ENCODE results near the gene ZNF14. TPM values are rescaled to one million over a fixed set of nuclear protein-coding genes. Genes with fewer than 3 reads are reported as not detected.

The ZNF14 gene
- total and polyA plus RNA-seq, 9 of the 15 experiments (the other 6 are each of a cell fraction or from before 2014, with no cell fraction given): 1.9 to 7.0 (median 4.0) TPM

GRCh38 chr19:19776206-19777008, 43.5 kb upstream of the ZNF14 start (continued):
- TF ChIP-seq E4F1 (CRISPR knock-in tag; IDR thresholded peaks at IDR 0.05; ENCODE audit: borderline replicate concordance) (no peak), XRCC5 (IDR thresholded peaks at IDR 0.05; ENCODE audit: low read depth, low read length) (peak; percentile 58; the same call in 1 of the 2 replicates), MEIS2 (IDR thresholded peaks at IDR 0.05; ENCODE audit: partially characterized antibody) (peak; percentile 48), ZNF174 (CRISPR knock-in tag; IDR thresholded peaks at IDR 0.05) (no peak), NUFIP1 (IDR thresholded peaks at IDR 0.05; ENCODE audit: partially characterized antibody) (no peak), ZZZ3 (IDR thresholded peaks at IDR 0.05) (no peak), PKNOX1 (IDR thresholded peaks at IDR 0.05) (no peak), SREBF1 (IDR thresholded peaks at IDR 0.05; ENCODE audit: borderline replicate concordance, low read depth, low read length) (peak; percentile 55; the same call in 1 of the 2 replicates), DLX4 (CRISPR knock-in tag; IDR thresholded peaks at IDR 0.05) (no peak), CTCFL (IDR thresholded peaks at IDR 0.05; ENCODE audit: borderline replicate concordance, insufficient read depth, low read depth, low read length, poor library complexity, severe bottlenecking) (no peak), PTTG1 (tag; IDR thresholded peaks at IDR 0.05; ENCODE audit: low read depth) (no peak), ZNF239 (CRISPR knock-in tag; IDR thresholded peaks at IDR 0.05) (no peak)

Data from K562 (cell line).